OCI-LY1 (cell line): ENCODE measurements around the gene NHLRC4.

ENCODE experiments used
- H2AFZ ChIP-seq: fragments of 200-600 bp; sonication (generic), shearing (Covaris generic); 2 replicates; pipeline ENCODE4 v1.6.0; 2014; ENCODE audit warnings: antibody characterized with exemption, mild to moderate bottlenecking, low read length
- H3F3A ChIP-seq: fragments of 200-600 bp; sonication (generic), shearing (Covaris generic); 2 replicates; pipeline ENCODE4 v1.6.0; 2014; ENCODE audit warnings: mild to moderate bottlenecking, antibody characterized with exemption, low read length, moderate library complexity; ENCODE audit not compliant: insufficient read depth
- H3K27ac ChIP-seq: fragments of 200-600 bp; sonication (generic); 2 replicates; pipeline ENCODE4 v1.5.1; 2014; ENCODE audit warnings: low read length, mixed run types, mild to moderate bottlenecking, low read depth; ENCODE audit not compliant: poor library complexity, severe bottlenecking
- H3K27me3 ChIP-seq: fragments of 200-600 bp; sonication (generic); 2 replicates; pipeline ENCODE4 v1.6.0; 2014; ENCODE audit warnings: antibody characterized with exemption, mild to moderate bottlenecking, low read length, moderate library complexity; ENCODE audit not compliant: insufficient read depth
- H3K36me3 ChIP-seq: fragments of 200-600 bp; sonication (generic); 2 replicates; pipeline ENCODE4 v1.6.1; 2014; ENCODE audit warnings: mild to moderate bottlenecking, antibody characterized with exemption, low read length, moderate library complexity, mixed read lengths; ENCODE audit not compliant: insufficient read depth
- H3K4me1 ChIP-seq: fragments of 200-600 bp; sonication (generic); 2 replicates; pipeline ENCODE4 v1.5.1; 2014; ENCODE audit warnings: mild to moderate bottlenecking, low read length, moderate library complexity; ENCODE audit not compliant: insufficient read depth, severe bottlenecking
- H3K4me2 ChIP-seq: fragments of 200-600 bp; sonication (generic), shearing (Covaris generic); 2 replicates; pipeline ENCODE4 v1.6.1; 2014; ENCODE audit warnings: low read length
- H3K4me3 ChIP-seq: fragments of 200-600 bp; sonication (generic); 2 replicates; pipeline ENCODE4 v1.5.1; 2014; ENCODE audit warnings: low read length, low read depth, mild to moderate bottlenecking, mixed read lengths; ENCODE audit not compliant: poor library complexity, severe bottlenecking
- H3K79me2 ChIP-seq: fragments of 200-600 bp; shearing (Covaris generic); 2 replicates; pipeline ENCODE4 v1.6.1; 2016; ENCODE audit warnings: mixed run types, low read length, mixed read lengths; ENCODE audit not compliant: insufficient read depth
- H3K9ac ChIP-seq: fragments of 200-600 bp; sonication (generic), shearing (Covaris generic); 2 replicates; pipeline ENCODE4 v1.6.1; 2014; ENCODE audit warnings: mild to moderate bottlenecking, low read length, mixed read lengths
- H3K9me2 ChIP-seq: fragments of 200-600 bp; sonication (generic), shearing (Covaris generic); 2 replicates; pipeline ENCODE4 v1.6.1; 2014; ENCODE audit warnings: low read depth, mild to moderate bottlenecking, low read length, mixed read lengths
- H3K9me3 ChIP-seq: fragments of 200-600 bp; shearing (Covaris generic); 2 replicates; pipeline ENCODE4 v1.6.1; 2014; ENCODE audit warnings: low read length, mixed read lengths
- H4K20me1 ChIP-seq: fragments of 200-600 bp; sonication (generic), shearing (Covaris generic); 2 replicates; pipeline ENCODE4 v1.6.0; 2016; ENCODE audit warnings: mild to moderate bottlenecking, low read length; ENCODE audit not compliant: insufficient read depth
- EZH2 ChIP-seq: fragments of 200-600 bp; sonication (generic), shearing (Covaris generic); IDR thresholded peaks from 2 replicates; pipeline ENCODE4 v1.8.0; 2017; ENCODE audit warnings: borderline replicate concordance, mixed run types, mild to moderate bottlenecking, antibody characterized with exemption, low read length, moderate library complexity, mixed read lengths
- TF ChIP-seq, protein P1 (sequence below): fragments of 200-600 bp; sonication (generic), shearing (Covaris generic); IDR thresholded peaks from 2 replicates; pipeline ENCODE4 v1.5.1; 2017; ENCODE audit warnings: mild to moderate bottlenecking, antibody characterized with exemption, low read length, moderate library complexity, mixed read lengths

NHLRC4 gene

DNA sequence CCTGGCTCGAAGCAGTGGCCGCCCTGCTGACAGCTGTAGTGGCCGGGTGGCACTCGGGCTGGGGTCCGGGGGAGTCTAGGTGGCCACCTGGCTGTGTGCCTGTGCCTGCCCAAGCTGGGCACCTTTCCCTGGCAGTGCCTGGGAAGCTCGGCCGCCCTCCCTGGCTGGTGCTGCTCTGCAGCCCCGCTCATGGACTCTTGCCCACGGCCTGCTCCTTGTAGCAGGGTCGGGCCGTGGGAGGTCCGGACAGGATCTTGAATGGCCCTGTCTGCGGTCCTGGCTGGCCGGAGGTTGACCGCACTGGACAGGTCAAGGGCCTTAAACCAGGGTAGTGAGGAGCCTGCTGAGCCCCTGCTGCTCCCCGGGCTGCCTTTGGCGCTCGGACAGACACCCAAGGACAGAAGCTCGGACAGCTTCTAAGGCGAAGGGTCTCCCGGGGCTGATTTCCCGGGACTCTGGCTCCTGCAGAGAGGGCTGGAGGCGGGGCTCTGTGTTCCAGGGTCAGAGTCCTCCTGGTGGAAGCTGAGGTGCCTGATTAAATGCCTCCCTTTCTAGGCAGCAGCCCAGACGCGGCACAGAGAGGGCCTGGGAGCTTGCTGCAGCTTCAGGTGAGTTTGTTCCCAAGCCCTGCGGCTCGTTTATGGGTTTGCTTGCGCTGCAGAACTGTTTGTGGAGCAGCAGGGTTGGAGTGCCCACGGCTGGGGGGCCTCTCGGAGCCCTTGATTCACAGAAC is 33.2 kb upstream of the NHLRC4 start:
- Histone ChIP-seq H3F3A (no peaks in the 10 kb centered on the region), H3K9me3 (no peaks in the 10 kb centered on the region), H3K9ac (no peak overlapping the region), H3K79me2 (peaks cover 11% of the 10 kb centered on the region), H3K9me2 (no peaks in the 10 kb centered on the region), H3K4me3 (no peak overlapping the region), H3K4me2 (no peak overlapping the region), H3K36me3 (no peaks in the 10 kb centered on the region; the same call in 1 of the 2 replicates), H4K20me1 (no peaks in the 10 kb centered on the region), H3K27me3 (no peaks in the 10 kb centered on the region), H2AFZ (no peak overlapping the region), H3K4me1 (peaks cover 13% of the 10 kb centered on the region), H3K27ac (no peak overlapping the region)
- no peak for TF ChIP-seq EZH2
- TF ChIP-seq, protein P1, sequence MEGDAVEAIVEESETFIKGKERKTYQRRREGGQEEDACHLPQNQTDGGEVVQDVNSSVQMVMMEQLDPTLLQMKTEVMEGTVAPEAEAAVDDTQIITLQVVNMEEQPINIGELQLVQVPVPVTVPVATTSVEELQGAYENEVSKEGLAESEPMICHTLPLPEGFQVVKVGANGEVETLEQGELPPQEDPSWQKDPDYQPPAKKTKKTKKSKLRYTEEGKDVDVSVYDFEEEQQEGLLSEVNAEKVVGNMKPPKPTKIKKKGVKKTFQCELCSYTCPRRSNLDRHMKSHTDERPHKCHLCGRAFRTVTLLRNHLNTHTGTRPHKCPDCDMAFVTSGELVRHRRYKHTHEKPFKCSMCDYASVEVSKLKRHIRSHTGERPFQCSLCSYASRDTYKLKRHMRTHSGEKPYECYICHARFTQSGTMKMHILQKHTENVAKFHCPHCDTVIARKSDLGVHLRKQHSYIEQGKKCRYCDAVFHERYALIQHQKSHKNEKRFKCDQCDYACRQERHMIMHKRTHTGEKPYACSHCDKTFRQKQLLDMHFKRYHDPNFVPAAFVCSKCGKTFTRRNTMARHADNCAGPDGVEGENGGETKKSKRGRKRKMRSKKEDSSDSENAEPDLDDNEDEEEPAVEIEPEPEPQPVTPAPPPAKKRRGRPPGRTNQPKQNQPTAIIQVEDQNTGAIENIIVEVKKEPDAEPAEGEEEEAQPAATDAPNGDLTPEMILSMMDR, result no peak

DNA sequence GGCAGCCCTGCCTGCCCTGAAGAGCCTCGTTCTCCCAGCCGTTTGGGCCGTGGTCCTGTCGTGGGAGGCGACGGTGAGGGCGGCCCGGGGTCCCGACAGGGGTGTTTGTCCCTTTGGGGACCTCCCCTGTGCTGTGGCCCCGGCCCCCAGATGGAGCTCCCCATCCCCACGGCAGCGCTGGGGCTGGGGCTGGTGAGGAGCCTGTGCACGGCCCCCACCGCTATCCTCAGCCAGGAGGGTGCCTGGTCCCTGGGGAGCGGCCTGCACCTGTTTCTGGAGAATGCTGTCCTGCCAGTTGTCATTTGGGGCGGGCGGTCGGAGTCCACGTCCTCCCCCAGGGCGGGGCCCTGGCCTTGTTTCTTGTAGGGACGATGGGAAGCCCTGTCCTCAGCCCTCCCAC is 32.7 kb upstream of the NHLRC4 start:
- Histone ChIP-seq H3K4me1 (peaks cover 7% of the 10 kb centered on the region), H2AFZ (no peak overlapping the region), H3K27ac (no peak overlapping the region), H3K9me3 (no peaks in the 10 kb centered on the region), H3K36me3 (no peaks in the 10 kb centered on the region; the same call in 1 of the 2 replicates), H3K9me2 (no peaks in the 10 kb centered on the region), H3K4me2 (no peak overlapping the region), H4K20me1 (no peaks in the 10 kb centered on the region), H3K4me3 (no peak overlapping the region), H3K79me2 (peaks cover 6% of the 10 kb centered on the region; the same call in 1 of the 2 replicates), H3F3A (no peaks in the 10 kb centered on the region), H3K27me3 (no peaks in the 10 kb centered on the region), H3K9ac (no peak overlapping the region)
- TF ChIP-seq, protein P1, result no peak
- TF ChIP-seq EZH2, result no peak

GRCh38 chr16:534856-535445 is 31.9 kb upstream of the NHLRC4 start:
- Histone ChIP-seq H3K9ac (no peak overlapping the region), H3K4me3 (no peak overlapping the region), H4K20me1 (no peaks in the 10 kb centered on the region), H3K4me2 (no peak overlapping the region), H3K79me2 (no peaks in the 10 kb centered on the region), H3K9me2 (no peaks in the 10 kb centered on the region), H3K36me3 (no peaks in the 10 kb centered on the region; the same call in 1 of the 2 replicates), H2AFZ (no peak overlapping the region), H3K9me3 (no peaks in the 10 kb centered on the region), H3F3A (no peaks in the 10 kb centered on the region), H3K27ac (no peak overlapping the region), H3K4me1 (no peaks in the 10 kb centered on the region), H3K27me3 (no peaks in the 10 kb centered on the region)
- TF ChIP-seq, protein P1, result no peak
- no peak for TF ChIP-seq EZH2
